ENCODE measurements around the gene ATP8A2. TPM values are rescaled to one million over a fixed set of nuclear protein-coding genes. Genes with fewer than 3 reads are reported as not detected.
"Not testable (repeated sequence)": the region's sequence is repeated elsewhere in the genome, so short reads cannot be mapped to it uniquely, and the experiment has no call there.

Gene ATP8A2
- polyA plus RNA-seq, 4 donors, result 5.5 to 7.4 (median 5.6) TPM

GRCh38 chr13:25529425-25529824 is 157.7 kb downstream of the ATP8A2 start:
- DNase-seq (ENCODE audit: low read depth in 4 of 4, low spot score in 3 of 4), result no peak

- no peak for DNase-seq (ENCODE audit: low read depth in 4 of 4, low spot score in 3 of 4)
Measured at GRCh38 chr13:25538276-25538675, 166.5 kb downstream of the ATP8A2 start.

- no peak for DNase-seq (ENCODE audit: low read depth in 4 of 4, low spot score in 3 of 4)
Measured at GRCh38 chr13:25541434-25542123, 169.8 kb downstream of the ATP8A2 start.

- DNase-seq (ENCODE audit: low read depth in 4 of 4, low spot score in 3 of 4), result not testable (repeated sequence)
Measured at GRCh38 chr13:25548991-25549390, 177.2 kb downstream of the ATP8A2 start.

- DNase-seq (ENCODE audit: low read depth in 4 of 4, low spot score in 3 of 4), result no peak
Measured at GRCh38 chr13:25561812-25562211, 190.0 kb downstream of the ATP8A2 start.

GRCh38 chr13:25570185-25570584 is 198.4 kb downstream of the ATP8A2 start:
- no peak for DNase-seq (ENCODE audit: low read depth in 4 of 4, low spot score in 3 of 4)

- no peak for DNase-seq (ENCODE audit: low read depth in 4 of 4, low spot score in 3 of 4)
Measured at GRCh38 chr13:25571237-25571636, 199.5 kb downstream of the ATP8A2 start.

- not testable (repeated sequence) for DNase-seq (ENCODE audit: low read depth in 4 of 4, low spot score in 3 of 4)
Measured at GRCh38 chr13:25572171-25572570, 200.4 kb downstream of the ATP8A2 start.

- peak; percentile 85 to 93 (median 92) for DNase-seq (ENCODE audit: low read depth in 4 of 4, low spot score in 3 of 4)
Measured at GRCh38 chr13:25574437-25575411, 202.9 kb downstream of the ATP8A2 start.

- DNase-seq (ENCODE audit: low read depth in 4 of 4, low spot score in 3 of 4), result no peak
Measured at GRCh38 chr13:25575562-25575961, 203.8 kb downstream of the ATP8A2 start.

- DNase-seq (ENCODE audit: low read depth in 4 of 4, low spot score in 3 of 4), result no peak
Measured at GRCh38 chr13:25578526-25578925, 206.8 kb downstream of the ATP8A2 start.

- no peak for DNase-seq (ENCODE audit: low read depth in 4 of 4, low spot score in 3 of 4)
Measured at GRCh38 chr13:25579221-25579620, 207.4 kb downstream of the ATP8A2 start.

GRCh38 chr13:25581351-25581750 is 209.6 kb downstream of the ATP8A2 start:
- no peak for DNase-seq (ENCODE audit: low read depth in 4 of 4, low spot score in 3 of 4)

- DNase-seq (ENCODE audit: low read depth in 4 of 4, low spot score in 3 of 4), result no peak
Measured at GRCh38 chr13:25584087-25584486, 212.3 kb downstream of the ATP8A2 start.

- DNase-seq (ENCODE audit: low read depth in 4 of 4, low spot score in 3 of 4), result no peak
Measured at GRCh38 chr13:25585000-25585399, 213.2 kb downstream of the ATP8A2 start.

- DNase-seq (ENCODE audit: low read depth in 4 of 4, low spot score in 3 of 4), result no peak
Measured at GRCh38 chr13:25587326-25587980, 215.7 kb downstream of the ATP8A2 start.

- DNase-seq (ENCODE audit: low read depth in 4 of 4, low spot score in 3 of 4), result no peak
Measured at GRCh38 chr13:25588336-25589060, 216.7 kb downstream of the ATP8A2 start.

- DNase-seq (ENCODE audit: low read depth in 4 of 4, low spot score in 3 of 4), result no peak
Measured at GRCh38 chr13:25598421-25598820, 226.6 kb downstream of the ATP8A2 start.

GRCh38 chr13:25602176-25602575 is 230.4 kb downstream of the ATP8A2 start:
- DNase-seq (ENCODE audit: low read depth in 4 of 4, low spot score in 3 of 4), result no peak

- DNase-seq (ENCODE audit: low read depth in 4 of 4, low spot score in 3 of 4), result no peak
Measured at GRCh38 chr13:25604106-25604505, 232.3 kb downstream of the ATP8A2 start.

All from right renal pelvis (tissue), 4 donors.